HG02610 (cell line): ENCODE data around the gene PCTP.

ENCODE experiments used
- ATAC-seq: cut with Tn5 transposase; IDR thresholded peaks from one replicate; pipeline ENCODE4 v1.9.1; 2021; ENCODE audit warnings: mild to moderate bottlenecking, moderate library complexity; ENCODE audit not compliant: unreplicated experiment

Gene PCTP

GRCh38 chr17:55751720-55752250, 934 bp downstream of the PCTP start:
- ATAC-seq, result no peak

GRCh38 chr17:55756689-55757088, 5.8 kb downstream of the PCTP start:
- no peak for ATAC-seq

DNA sequence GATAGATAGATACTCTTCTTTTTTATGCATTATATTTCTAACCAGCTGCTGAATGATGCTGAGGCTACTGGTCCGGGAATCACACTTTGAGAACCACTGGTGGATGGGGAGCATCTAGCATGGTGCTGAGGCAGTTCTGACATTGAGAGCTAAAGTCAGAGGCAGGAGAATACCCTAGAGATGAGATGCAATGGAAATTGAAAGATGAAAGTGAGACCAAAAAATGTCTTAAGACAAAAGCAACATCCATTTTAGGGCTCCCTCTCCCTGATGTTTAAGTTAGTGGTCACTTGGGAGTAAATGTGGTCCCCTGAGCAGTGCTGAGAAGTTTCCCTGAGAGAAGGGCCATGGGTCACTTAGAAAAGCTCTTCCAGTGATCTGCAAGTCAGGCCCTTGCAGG, 6.8 kb downstream of the PCTP start:
- peak; percentile 65 for ATAC-seq

- ATAC-seq, result no peak
These were observed 7.3 kb downstream of the PCTP start for GRCh38 chr17:55758171-55758570.

DNA sequence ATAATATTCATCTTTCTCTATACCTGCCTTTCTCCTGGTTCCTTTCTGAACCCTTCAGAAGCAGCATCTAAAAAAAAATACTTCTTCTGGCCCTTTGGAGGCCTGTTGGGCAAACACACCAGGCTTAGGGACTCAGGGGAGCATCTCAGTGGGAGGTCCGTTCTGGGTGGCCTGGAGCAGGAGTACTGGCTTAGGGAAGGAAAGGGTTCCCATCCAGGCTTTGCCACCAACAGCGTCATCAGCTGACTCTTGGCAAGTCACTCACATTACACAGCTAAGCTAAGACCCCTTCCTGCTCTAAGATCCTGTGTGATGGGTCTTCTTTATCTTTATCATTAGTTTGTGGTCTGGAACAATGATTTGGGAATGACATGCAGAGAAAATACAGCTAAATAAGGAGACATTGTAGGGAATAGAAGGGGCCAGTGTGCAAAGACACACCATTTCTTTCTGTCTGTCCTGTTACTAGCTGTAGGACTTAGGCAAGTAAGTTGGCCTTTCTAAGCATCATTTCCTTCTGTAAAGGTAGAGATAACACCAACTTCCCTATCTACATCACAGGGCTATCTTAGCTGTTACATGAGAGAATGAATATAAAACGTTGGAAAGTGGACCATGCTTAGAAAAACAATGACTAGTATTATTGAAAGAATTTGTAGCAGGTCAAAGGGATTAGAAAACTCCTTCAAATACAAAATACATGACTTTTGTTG, 9.9 kb downstream of the PCTP start:
- no peak for ATAC-seq

GRCh38 chr17:55762086-55762858, 11.4 kb downstream of the PCTP start:
- no peak for ATAC-seq

DNA sequence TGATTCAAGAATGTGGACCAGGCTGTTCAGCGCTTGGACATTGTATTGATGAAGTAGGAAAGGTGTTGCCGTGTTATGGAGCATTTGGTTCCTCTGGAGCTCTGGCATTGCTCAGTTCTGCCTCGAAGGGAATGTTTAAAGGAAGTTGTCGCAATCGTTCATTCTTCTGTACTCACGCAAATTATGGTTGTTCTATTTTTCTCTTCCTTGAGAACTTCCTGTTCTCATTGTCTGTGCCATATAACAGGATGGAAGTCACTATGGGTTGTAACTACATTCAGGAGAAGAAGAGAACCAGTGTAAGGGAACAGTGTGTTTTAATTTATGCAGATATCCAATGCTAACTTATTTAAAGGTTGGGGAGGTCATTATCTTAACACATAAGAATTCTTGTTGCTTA, 13.0 kb downstream of the PCTP start:
- no peak for ATAC-seq

DNA sequence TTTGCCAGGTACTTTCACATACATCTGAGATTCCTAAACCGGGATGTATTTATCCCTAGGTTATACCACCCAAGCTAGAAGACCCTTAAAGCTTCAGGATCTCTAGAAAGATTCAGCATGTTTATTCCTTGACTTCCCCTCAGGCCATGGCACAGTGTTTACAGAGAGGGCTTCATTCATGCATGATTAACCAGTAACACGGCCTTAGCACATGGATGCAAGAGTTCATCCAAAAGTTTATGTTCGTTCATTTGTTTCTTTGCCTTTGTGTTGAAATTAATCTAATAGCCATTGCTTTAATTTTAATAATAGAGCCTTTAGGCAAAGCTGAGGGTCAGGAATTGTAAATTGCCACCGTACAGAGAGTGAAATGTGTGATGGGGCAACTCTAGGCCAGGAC, 13.8 kb downstream of the PCTP start:
- ATAC-seq, result no peak

DNA sequence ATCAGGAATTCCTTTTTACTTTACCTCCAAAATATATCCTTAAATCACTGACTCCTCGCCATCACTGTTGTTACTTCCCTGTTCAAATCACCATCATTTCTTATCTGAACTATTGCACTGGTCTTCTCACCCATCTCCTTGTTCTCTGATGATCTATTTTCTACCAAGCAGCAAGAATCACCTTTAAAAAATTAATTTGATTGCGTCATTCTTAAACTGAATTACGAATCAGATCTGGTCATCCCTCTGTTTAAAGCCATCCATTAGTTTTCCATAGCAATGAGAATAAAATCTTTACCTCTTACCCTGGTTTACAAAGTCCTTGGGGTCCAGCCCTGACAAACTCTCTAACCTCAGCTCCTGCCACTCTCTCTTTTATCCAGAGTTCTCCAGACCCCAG, 14.6 kb downstream of the PCTP start:
- ATAC-seq, result no peak

- no peak for ATAC-seq
These were observed 18.2 kb downstream of the PCTP start for GRCh38 chr17:55768936-55769624.

GRCh38 chr17:55769625-55770000, 18.8 kb downstream of the PCTP start:
- ATAC-seq, result no peak

GRCh38 chr17:55770196-55770870, 19.5 kb downstream of the PCTP start:
- no peak for ATAC-seq

GRCh38 chr17:55772086-55772485, 21.2 kb downstream of the PCTP start:
- ATAC-seq, result no peak

GRCh38 chr17:55773671-55774070, 22.8 kb downstream of the PCTP start:
- ATAC-seq, result no peak

DNA sequence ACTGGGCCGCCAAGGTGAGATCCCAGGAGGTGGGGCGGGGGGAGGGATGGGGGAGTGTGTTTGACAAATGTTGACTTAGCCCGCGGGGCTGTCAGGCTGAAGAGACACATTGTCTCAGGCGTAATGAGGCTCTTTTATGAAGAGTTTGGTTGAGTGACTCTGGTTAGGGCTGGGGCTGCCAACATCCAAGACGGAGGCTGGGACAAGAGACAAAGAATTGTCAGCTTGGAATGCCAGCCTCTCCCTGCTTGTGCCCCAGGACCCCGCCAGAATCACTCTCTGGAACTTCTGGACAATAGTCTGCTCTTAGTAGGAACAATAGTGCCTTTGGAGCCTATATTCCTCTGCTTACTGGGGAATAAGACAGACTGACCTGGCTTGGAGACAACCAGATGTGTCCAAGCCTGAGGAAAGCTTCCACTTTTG, 24.0 kb downstream of the PCTP start:
- ATAC-seq, result no peak

DNA sequence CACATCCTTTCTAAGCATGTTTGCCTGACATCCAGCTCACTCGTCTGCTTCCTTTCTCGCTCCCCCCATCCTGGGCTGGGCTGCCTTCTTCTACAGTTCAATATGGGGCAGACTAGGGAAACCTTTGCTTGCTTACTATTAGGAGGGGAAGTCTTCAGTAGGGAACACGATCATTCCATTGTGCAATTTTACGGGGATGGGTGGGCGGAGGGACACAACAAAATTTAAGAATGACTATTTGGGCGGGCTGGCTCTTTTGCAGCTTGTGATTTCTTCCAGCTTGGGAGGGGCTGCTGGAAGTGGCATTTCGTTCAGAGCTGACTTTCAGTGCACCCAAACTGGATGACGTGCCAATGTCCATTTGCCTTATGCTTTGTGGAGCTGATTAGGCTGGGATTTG, 25.4 kb downstream of the PCTP start:
- no peak for ATAC-seq

GRCh38 chr17:55777471-55777971, 26.7 kb downstream of the PCTP start:
- no peak for ATAC-seq

DNA sequence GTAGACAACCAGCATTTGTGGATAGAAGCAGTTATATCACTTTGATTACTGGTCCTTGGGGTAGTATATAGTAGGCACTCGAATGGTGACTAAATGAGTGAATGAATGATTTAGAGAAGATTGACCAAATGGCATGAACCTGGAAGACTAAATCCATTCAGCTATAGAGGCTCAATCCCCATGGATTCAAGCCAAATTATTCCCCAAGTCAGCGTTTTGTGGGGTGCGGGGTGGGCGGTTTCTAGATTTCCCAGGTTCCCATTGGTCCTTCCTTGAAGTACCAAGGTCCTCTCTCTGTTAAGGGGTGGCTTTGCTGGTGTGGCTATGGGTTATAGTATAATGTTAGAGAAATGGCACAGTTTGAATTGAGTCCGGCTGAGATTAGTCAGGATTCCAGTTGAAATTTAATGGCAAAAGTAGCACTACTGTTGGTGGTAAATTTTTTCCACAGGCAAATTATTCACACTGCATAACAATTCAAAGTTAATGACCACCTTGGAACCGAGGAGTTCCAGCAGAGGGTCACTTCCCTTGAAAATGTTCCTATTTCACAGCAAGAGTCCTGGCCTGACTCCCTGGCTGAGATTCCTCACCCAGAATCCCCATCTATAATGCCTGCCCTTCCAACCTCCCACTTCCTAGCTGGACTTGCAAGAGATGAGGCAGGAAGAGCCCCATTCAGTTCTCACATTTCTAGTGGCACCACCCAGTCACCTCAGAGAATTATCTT, 27.7 kb downstream of the PCTP start:
- ATAC-seq, result no peak

GRCh38 chr17:55783684-55784245, 32.9 kb downstream of the PCTP start:
- ATAC-seq, result no peak

DNA sequence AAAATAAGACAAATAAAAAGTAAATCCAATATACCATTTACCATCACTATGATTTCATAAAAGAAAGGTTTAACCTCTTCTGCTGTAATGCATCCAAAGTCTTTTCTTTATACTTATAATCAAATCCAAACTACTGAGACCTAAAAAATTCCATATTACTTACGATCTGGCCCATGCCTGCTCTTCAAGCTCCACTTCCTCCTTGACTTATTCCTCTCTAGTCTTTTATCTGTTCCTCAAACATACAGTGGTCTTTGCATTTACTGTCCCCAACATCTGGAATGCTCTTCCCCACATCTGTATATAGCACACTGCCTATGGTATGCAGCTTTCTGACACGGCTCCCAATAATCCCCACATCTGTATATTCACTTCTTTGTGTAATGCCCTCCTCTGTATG, 33.8 kb downstream of the PCTP start:
- ATAC-seq, result no peak
